GM11168 (cell line): ENCODE data around the gene KIF2C.
"Not testable (repeated sequence)": the region's sequence is repeated elsewhere in the genome, so short reads cannot be mapped to it uniquely, and the experiment has no call there.

ENCODE experiments used
- in situ Hi-C: fragments of 300-500 bp; cut with MboI; formaldehyde crosslinking; loops from one replicate; pipeline ENCODE4 v1.12.0; 2022; ENCODE audit warnings: low sequenced_read_pairs; ENCODE audit not compliant: unreplicated experiment

Gene KIF2C

GRCh38 chr1:44739307-44740178, at the start of gene KIF2C:
Gene KIF2C (plus strand): TSS chr1:44739837. CDS start chr1:44739933, 96 bp downstream.
- in situ Hi-C loops = loop anchor here (5.0 kb wide), 1 partner anchor 33 kb away; no protein-coding TSS in a partner anchor

GRCh38 chr1:44693159-44693558, 46.5 kb upstream of the KIF2C start:
- in situ Hi-C loops = no loop called here

- in situ Hi-C loops = no loop called here
These were observed 45.7 kb upstream of the KIF2C start for GRCh38 chr1:44693900-44694299.

GRCh38 chr1:44694863-44695478, 44.7 kb upstream of the KIF2C start:
- in situ Hi-C loops = no loop called here

GRCh38 chr1:44695671-44696070, 44.0 kb upstream of the KIF2C start:
- in situ Hi-C loops = no loop called here

- in situ Hi-C loops = no loop called here
These were observed 43.5 kb upstream of the KIF2C start for GRCh38 chr1:44696101-44696500.

- in situ Hi-C loops = no loop called here
These were observed 42.8 kb upstream of the KIF2C start for GRCh38 chr1:44696789-44697345.

GRCh38 chr1:44698138-44698537, 41.5 kb upstream of the KIF2C start:
- in situ Hi-C loops = no loop called here

- in situ Hi-C loops = not testable (repeated sequence)
These were observed 40.3 kb upstream of the KIF2C start for GRCh38 chr1:44699375-44699774.

- in situ Hi-C loops = no loop called here
These were observed 39.1 kb upstream of the KIF2C start for GRCh38 chr1:44700573-44700972.

GRCh38 chr1:44701141-44701573, 38.5 kb upstream of the KIF2C start:
- in situ Hi-C loops = no loop called here

GRCh38 chr1:44705470-44705869, 34.2 kb upstream of the KIF2C start:
- in situ Hi-C loops = no loop called here

GRCh38 chr1:44705938-44706337, 33.7 kb upstream of the KIF2C start:
- in situ Hi-C loops = no loop called here

GRCh38 chr1:44707112-44707881, 32.3 kb upstream of the KIF2C start:
- in situ Hi-C loops = no loop called here

GRCh38 chr1:44707959-44708831, 31.4 kb upstream of the KIF2C start:
- in situ Hi-C loops = no loop called here

- in situ Hi-C loops = no loop called here
These were observed 26.3 kb upstream of the KIF2C start for GRCh38 chr1:44713321-44713781.

GRCh38 chr1:44714532-44714931, 25.1 kb upstream of the KIF2C start:
- in situ Hi-C loops = no loop called here

- in situ Hi-C loops = no loop called here
These were observed 24.6 kb upstream of the KIF2C start for GRCh38 chr1:44714944-44715571.

GRCh38 chr1:44717156-44717555, 22.5 kb upstream of the KIF2C start:
- in situ Hi-C loops = no loop called here
